GM10847 (cell line): ENCODE results near the gene AMBP.

ENCODE experiments used
- POLR2A ChIP-seq: IDR thresholded peaks from 2 replicates; pipeline ENCODE4 v1.6.1; 2011; ENCODE audit not compliant: insufficient read length; ENCODE audit errors: extremely low read depth

Gene AMBP

GRCh38 chr9:114072184-114073140, 5.6 kb downstream of the AMBP start:
- no peak for TF ChIP-seq POLR2A

GRCh38 chr9:114071197-114071795, 6.8 kb downstream of the AMBP start:
- TF ChIP-seq POLR2A: no peak

- TF ChIP-seq POLR2A: no peak
Observed at GRCh38 chr9:114070188-114071103, 7.7 kb downstream of the AMBP start.

- no peak for TF ChIP-seq POLR2A
Observed at GRCh38 chr9:114069476-114070187, 8.5 kb downstream of the AMBP start.

GRCh38 chr9:114065304-114065703, 12.8 kb downstream of the AMBP start:
- TF ChIP-seq POLR2A: no peak

- TF ChIP-seq POLR2A: no peak
Observed at GRCh38 chr9:114061830-114062474, 16.1 kb downstream of the AMBP start.

GRCh38 chr9:114061292-114061691, 16.8 kb downstream of the AMBP start:
- TF ChIP-seq POLR2A: no peak

GRCh38 chr9:114060711-114061110, 17.4 kb downstream of the AMBP start:
- TF ChIP-seq POLR2A: no peak

GRCh38 chr9:114060070-114060469, 18.0 kb downstream of the AMBP start:
- TF ChIP-seq POLR2A: no peak

- no peak for TF ChIP-seq POLR2A
Observed at GRCh38 chr9:114059047-114059803, 18.9 kb downstream of the AMBP start.

GRCh38 chr9:114058688-114059046, 19.4 kb downstream of the AMBP start:
- no peak for TF ChIP-seq POLR2A

GRCh38 chr9:114057161-114057885, 20.8 kb downstream of the AMBP start:
- no peak for TF ChIP-seq POLR2A

GRCh38 chr9:114056527-114056926, 21.6 kb downstream of the AMBP start:
- no peak for TF ChIP-seq POLR2A
